Right ventricle myocardium superior (tissue), 1 donor: ENCODE data around the gene COL9A3. TPM values are rescaled to one million over a fixed set of nuclear protein-coding genes. Genes with fewer than 3 reads are reported as not detected.
A peak's percentile ranks its signal among the peaks of the same experiment; 100 is the strongest.
"Not testable (repeated sequence)": the region's sequence is repeated elsewhere in the genome, so short reads cannot be mapped to it uniquely, and the experiment has no call there.

ENCODE experiments used
- ATAC-seq: fragments of 200-7000 bp; cut with Tn5 transposase; one replicate; pipeline ENCODE4 v1.9.1; 2020; ENCODE audit warnings: mild to moderate bottlenecking; ENCODE audit not compliant: poor library complexity
- DNase-seq: peaks from one replicate; pipeline ENCODE4 v3.0.0-alpha.2; 2020
- intact Hi-C: fragments of 100-400 bp; cut with DNase I; formaldehyde crosslinking; loops from one replicate; pipeline ENCODE4 v1.11.2; 2022
- total RNA-seq: library from RNA; stranded (reverse); fragmentation: NEBNext Ultra II Directional; extraction: Animal tissue kit (Norgen Biotek cat#: 25700); gene quantifications from one replicate; pipeline ENCODE4 v1.2.1, GENCODE V29; 2021
- donor health status: DM: no; HTN: yes; CAD: no; lungs with severe emphysema.

The COL9A3 gene
- total RNA-seq, 1 donor from 2014 or later: 2.7 TPM

DNA sequence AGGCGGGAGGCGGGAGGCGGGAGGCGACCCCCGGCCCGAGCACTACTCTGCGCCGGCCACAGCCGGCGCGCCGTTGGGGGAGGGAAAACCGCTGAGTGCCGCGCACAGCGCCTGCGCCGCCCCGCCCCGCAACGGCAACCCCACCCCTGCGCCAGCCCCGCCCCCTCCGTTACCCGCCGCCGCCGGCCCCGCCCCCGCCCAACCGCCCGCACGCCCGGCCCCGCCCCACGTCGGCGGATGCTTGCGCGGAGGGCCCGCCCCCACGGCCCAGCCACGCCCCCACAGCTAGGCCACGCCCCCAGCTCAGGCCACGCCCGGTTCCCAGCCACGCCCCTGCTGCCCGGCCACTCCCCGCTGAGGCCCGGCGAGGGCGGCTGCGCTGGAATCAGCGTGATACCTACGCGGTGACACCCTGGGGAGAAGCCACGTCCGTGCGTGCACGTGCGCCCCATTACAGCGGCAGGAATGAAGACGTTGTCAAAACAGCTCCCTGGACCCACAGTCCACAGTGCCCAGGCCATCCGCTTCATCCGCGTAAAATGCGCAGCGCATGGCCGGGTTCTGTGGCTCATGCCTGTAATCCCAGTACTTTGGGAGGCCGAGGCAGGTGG is 45.0 kb downstream of the COL9A3 start, which contains the start of gene TCFL5:
TCFL5 (minus strand) TSS at position 97 of the 611 bp plus-strand sequence. CDS start 152 bp downstream, outside the sequence.
- DNase-seq: peak; percentile 93
- intact Hi-C loops: no loop called here
- ATAC-seq: peak; percentile 99

GRCh38 chr20:62864207-62864606 is 47.4 kb downstream of the COL9A3 start:
- ATAC-seq: no peak
- no peak for DNase-seq
- intact Hi-C loops: no loop called here

DNA sequence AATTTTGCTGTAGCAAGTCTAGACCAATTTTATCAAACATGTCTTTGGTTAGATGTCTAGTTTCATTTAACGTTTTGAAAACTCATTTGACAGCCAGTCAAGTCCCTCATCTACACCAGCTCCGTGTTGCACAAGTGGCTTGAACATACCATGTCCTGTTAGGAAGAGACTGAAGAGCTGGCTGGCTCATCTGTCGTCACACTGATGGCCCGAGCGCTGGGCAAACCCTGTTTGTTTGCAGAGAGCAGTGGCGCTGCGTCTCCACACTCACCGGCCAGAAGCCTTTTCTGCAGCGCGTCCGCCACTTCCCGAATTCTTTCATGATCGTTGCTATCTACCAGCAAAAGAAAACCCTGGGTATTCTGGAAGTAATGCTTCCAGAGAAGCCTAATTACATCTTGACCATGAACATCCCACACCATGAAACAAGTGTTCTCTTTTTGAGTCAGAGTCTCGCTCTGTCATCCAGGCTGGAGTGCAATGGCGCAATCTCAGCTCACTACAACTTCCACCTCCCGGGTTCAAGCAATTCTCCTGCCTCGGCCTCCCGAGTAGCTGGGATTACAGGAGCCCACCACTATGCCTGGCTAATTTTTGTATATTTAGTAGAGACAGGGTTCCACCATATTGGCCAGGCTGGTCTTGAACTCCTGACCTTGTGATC is 55.5 kb downstream of the COL9A3 start:
- DNase-seq (no peak), ATAC-seq (no peak)
- intact Hi-C loops: loop anchor here (2.0 kb wide), 1 partner anchor 136 kb away; no protein-coding TSS in a partner anchor

- ATAC-seq: no peak
- intact Hi-C loops: loop anchor here (2.0 kb wide), 1 partner anchor 136 kb away; no protein-coding TSS in a partner anchor
- no peak for DNase-seq
Measured at GRCh38 chr20:62872862-62873261, 56.0 kb downstream of the COL9A3 start.

DNA sequence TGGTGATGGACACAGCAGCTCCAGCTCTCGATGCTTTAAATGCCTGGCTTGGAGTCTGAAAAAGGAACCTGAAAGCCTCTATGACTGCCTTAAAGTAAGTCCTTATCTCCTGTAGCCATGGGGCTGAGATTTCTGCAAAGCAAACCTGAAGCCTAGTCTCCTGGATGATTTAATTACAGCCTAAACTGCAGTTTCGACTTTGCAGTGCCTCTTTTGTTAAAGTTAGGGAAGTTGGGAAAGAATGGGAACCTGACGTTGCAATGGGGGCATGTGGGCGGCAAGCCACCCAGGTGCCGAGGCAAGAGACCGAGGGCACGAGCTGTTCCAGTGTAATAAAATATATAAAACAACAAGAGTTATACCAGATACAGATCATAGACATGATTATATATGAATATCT is 56.4 kb downstream of the COL9A3 start:
- intact Hi-C loops: loop anchor here (2.0 kb wide), 1 partner anchor 136 kb away; no protein-coding TSS in a partner anchor
- ATAC-seq (no peak), DNase-seq (no peak)

GRCh38 chr20:62873681-62874031 is 56.8 kb downstream of the COL9A3 start:
- intact Hi-C loops: loop anchor here (2.0 kb wide), 1 partner anchor 135 kb away; no protein-coding TSS in a partner anchor
- DNase-seq: peak; percentile 88
- ATAC-seq: not testable (repeated sequence)

GRCh38 chr20:62874964-62875344 is 58.1 kb downstream of the COL9A3 start:
- intact Hi-C loops: no loop called here
- ATAC-seq (no peak), DNase-seq (no peak)

GRCh38 chr20:62875419-62876361 is 58.8 kb downstream of the COL9A3 start:
- intact Hi-C loops: no loop called here
- peak; percentile 90 for ATAC-seq
- DNase-seq: peak; percentile 89

DNA sequence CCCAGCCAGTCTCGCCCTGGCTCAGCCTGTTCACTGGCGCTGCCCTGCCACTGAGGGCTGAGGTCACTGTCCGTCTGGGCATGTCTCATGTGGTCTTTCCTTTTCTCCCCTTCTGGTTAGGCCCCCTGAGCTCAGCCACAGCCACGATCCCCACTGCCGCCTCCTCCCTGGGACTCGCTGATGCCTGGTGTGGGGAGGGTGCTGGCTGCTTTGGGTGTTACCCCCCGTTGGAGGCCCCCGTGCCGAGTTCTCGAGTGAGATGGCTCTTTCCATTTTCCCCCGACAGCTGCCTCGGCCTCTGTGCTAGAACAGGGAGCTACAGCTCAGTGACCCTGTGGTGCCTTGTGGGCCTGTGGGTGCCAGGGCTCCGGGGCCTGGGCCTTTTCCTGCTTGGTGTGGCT is 59.7 kb downstream of the COL9A3 start:
- peak; percentile 18 for ATAC-seq
- intact Hi-C loops: no loop called here

GRCh38 chr20:62876902-62877816 is 60.3 kb downstream of the COL9A3 start:
- peak; percentile 91 for ATAC-seq
- intact Hi-C loops: no loop called here
- peak; percentile 93 for DNase-seq

More for the DNA sequence above, 59.7 kb downstream of the COL9A3 start:
- DNase-seq: no peak

GRCh38 chr20:62878244-62879038 is 61.6 kb downstream of the COL9A3 start:
- no peak for ATAC-seq
- no peak for DNase-seq

DNA sequence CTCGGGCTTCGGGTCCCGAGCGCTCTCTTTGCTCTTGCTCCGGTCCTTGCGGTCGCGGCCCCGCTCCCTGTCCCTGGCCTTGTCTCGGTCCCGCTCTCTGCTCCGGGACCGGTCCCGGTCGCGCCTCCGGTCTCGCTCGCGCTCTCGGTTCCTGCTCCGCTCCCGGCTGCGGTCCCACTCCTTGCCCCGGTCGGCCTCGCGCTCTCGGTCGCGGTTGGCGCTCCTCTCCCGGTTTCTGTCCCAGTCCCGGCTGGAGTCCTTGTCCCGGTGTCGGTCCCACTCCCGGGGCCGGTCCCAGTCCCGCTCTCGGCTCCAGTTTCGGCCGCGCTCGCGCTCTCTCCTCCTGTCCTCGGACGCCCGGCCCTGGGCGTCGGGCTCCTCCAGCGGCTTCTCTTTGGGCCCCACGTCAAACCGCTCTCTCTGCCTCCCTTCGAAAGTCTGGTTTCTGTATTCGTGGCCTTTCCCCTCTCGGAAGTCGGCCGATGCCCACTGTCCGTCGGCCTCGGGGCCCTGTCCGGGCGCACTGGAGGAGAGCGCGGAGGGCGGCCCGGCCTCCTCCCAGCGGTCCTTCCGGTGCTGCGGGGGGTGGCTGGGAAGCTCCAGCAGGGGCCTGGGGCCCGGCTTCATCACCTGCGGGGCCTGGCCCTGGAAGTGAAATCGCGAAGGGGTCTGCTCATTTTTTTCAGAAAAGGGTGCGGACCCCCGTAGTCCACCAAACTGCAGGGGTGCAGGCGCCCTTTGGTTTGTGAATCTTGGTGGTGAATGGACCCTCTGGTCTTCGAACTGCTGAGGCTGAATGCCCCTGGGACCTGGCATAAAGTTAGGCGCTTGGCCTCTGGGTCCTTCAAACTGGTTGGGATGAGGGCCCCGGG is 62.7 kb downstream of the COL9A3 start:
- ATAC-seq (no peak), DNase-seq (no peak)
- intact Hi-C loops: no loop called here

More at GRCh38 chr20:62878244-62879038, 61.6 kb downstream of the COL9A3 start:
- intact Hi-C loops: no loop called here

GRCh38 chr20:62880147-62880934 is 63.5 kb downstream of the COL9A3 start:
- DNase-seq: no peak
- intact Hi-C loops: no loop called here
- no peak for ATAC-seq

GRCh38 chr20:62880935-62881661 is 64.2 kb downstream of the COL9A3 start:
- no peak for ATAC-seq
- intact Hi-C loops: no loop called here
- DNase-seq: no peak
